UCSD-AML1 (cell line): ENCODE results near the gene CD22.
"Not testable (repeated sequence)": the region's sequence is repeated elsewhere in the genome, so short reads cannot be mapped to it uniquely, and the experiment has no call there.

Experiments used
- DNase-seq: peaks from one replicate; lab custom pipeline; 2025; ENCODE audit not compliant: unreplicated experiment; lab: John Stamatoyannopoulos, UW

CD22 gene

DNA sequence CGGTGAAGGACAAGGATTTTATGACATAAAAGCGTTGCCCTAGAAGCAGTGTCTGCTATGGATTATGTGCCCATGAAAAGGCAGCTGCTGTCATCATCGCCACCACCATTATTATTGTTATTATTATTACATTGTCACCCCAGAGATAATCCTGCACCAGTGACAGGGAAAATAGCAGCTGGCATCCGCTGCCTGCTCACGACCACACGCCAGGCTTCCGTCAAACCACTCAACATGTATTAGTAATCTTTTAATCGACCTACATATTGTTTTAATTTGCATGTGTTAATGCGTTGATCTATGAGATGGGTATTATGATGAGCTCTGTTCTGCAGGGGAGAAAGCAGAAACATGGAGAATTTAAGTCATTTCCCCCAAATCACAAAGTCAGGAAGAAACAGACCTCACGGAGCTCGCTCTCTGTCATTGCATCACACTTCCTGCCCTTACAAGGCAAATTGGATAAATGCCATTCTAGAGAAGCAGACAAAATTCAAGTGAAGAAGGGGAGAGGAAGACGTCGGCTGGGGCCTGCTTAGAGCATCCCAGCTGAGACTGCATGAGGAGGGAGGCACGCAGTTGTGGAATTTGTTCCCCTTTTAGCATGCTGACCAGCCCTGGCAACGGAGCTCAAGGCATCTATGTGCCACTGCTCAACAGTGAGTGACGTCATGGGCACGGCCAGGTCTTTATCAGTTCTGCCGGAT lies 29.0 kb downstream of the CD22 start, which contains the start of gene FFAR3:
Gene FFAR3, plus strand, starts transcription at position 594 of the 707 bp plus-strand sequence. CDS start 431 bp downstream, outside the sequence.
- peak; percentile 31 for DNase-seq

DNA sequence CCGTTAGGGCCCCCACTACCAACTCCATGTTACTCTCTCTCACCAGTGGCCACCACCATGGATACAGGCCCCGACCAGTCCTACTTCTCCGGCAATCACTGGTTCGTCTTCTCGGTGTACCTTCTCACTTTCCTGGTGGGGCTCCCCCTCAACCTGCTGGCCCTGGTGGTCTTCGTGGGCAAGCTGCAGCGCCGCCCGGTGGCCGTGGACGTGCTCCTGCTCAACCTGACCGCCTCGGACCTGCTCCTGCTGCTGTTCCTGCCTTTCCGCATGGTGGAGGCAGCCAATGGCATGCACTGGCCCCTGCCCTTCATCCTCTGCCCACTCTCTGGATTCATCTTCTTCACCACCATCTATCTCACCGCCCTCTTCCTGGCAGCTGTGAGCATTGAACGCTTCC lies 29.8 kb downstream of the CD22 start:
- DNase-seq: not testable (repeated sequence)

DNA sequence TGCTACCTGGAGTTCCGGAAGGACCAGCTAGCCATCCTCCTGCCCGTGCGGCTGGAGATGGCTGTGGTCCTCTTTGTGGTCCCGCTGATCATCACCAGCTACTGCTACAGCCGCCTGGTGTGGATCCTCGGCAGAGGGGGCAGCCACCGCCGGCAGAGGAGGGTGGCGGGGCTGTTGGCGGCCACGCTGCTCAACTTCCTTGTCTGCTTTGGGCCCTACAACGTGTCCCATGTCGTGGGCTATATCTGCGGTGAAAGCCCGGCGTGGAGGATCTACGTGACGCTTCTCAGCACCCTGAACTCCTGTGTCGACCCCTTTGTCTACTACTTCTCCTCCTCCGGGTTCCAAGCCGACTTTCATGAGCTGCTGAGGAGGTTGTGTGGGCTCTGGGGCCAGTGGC lies 30.4 kb downstream of the CD22 start:
- DNase-seq: not testable (repeated sequence)

DNA sequence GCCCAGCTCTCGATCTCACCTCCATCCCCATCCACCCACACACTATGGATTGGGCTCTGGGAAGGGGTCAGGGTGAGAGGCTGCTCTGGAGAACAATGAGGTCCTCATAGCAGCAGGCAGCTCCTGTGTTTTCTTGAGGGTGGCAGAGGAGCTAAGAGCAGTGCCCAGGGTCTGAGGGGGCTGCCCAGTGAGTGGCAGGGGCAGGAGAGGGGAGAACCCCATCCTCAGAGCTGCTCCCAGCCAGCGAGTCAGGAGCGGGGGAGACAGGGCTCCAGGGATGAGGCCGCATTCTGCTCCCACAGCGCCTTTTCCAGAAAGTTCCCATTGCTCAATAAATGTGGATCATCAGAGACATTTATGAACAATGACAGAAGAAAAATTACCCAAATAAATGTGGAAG lies 31.1 kb downstream of the CD22 start:
- not testable (repeated sequence) for DNase-seq

DNA sequence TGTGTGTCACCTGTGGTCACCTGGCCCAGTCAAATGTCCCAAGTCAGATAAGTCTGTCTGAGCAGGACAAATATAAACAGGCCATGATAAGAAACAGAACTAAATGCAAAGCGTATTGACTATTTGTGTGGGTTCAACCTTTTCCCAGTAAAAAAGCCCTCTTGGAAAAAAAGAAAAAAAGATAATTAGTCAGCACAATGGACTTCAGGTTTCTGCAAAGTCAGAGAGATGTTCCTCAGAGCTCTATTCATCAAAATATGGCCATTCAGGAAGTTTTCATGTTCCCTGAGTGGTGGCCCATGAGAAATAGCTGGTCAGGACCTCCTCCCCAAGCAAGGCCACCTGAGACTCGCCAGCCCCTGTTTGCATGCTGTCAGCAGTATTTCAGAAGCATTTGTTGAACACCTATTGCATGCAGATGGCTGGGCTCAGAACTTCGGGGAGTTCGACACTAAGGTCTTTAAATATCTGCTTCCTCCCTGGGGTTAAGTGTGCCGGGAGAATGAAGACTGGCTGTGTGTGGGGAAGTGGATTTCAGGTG lies 32.0 kb downstream of the CD22 start:
- DNase-seq: no peak

DNA sequence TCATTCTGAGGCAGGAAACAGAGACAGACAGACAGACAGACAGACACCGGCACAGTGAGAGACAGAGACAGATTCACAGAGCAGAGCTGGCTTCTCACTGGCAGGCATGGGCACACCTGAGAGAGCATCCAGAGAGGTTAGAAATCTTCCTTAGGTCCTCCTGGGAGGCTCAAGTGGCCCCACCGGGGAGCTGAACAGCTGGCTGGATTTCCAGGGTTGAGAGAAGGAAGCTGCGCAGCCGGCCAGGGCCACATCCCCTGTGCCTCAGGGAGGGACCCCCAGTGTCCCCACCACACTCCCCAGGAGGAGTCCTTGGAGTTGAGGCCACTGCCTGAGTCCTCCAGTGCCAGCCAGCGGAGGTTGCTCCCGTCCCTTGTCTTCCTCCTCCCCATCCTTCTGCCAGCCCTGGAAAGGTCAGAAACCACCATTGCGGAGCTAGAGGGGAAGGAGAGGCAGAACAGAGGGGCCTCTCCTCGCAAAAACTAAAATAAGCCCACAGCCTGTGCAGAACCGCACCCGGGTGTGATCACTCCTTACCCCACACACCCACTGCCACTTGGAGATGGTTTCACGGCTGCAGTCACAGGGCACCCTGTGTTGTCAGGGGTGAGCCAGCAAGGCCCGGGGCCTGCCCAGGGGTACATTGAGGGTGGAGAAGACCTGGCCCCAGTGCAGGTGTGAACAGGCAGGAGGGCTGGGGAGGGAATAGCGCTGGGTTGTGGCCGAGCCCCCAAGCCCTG lies 33.4 kb downstream of the CD22 start:
- DNase-seq: no peak

DNA sequence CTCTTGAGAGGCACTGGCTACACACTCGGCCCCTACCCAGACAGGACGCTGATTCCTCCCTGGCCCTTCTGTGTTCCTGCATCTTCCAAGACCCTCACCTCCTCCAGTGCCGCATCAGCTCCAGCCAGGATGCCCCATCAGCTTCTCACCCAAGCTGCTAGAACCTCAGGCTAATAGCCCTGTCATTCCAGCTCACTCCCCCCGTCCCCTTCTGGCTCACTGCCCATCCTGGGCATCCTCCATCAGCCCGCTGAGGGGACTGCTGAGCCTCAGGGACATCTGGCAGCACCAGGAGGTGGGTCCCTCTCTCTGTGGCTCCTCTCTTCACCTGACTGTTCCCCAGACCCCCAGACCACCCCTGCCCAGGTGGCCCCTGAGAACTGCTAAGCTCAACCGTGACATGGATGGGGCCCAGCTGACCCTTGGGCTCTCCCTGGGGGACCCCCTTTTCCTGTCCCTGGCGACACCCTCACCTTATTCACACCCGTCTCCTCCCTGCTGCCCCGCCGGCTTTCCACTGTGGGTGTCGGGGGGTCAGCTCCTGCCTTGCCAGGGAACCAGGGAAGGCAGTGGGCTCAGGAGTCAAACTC lies 34.1 kb downstream of the CD22 start:
- DNase-seq: no peak

DNA sequence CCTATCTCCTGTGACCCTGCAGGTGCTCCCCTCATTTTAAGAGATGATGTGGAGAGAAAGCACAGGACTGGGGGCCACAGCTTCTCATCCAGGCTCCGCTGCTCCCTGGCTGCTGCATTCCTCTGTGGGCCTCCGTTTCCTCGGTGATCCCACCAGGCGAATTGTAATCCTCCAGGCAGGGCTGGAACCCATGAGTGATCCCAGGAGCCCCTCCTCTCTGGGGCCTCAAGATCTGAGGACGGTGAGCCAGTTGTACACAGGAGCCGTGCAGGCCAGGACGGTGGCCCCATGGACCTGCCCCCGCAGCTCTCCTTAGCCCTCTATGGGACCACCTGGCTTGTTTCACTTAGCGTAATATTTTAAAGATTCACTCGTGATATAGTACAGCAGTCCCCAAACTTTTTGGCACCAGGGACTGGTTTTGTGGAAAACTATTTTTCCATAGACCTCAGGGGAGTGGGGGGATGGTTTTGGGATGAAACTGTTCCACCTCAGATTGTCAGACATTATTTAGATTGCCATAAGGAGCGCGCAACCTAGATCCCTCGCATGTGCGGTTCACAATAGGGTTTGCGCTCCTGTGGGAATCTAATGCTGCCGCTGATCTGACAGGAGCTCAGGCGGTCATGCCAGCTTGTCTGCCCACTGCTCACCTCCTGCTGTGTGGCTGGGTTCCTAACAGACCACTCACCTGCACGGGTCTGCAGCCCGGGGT lies 34.9 kb downstream of the CD22 start:
- no peak for DNase-seq

DNA sequence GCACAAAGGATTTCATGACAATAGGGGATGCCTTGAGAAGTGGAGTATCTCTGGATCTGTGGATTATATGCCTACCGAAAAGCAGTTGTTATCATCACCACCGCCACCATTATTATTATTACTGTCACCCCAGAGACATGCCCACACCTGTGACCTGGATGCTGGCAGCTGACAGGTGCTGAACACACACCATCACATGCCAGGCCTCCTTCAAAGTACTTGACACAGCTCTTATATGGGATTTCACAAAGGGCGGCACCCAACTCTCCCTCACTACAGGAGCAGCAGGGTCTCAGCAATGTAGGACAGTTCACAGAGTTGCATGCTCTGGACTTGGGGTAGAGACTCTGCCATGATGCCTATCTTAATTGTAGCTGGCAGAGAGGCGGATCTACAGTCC lies 36.3 kb downstream of the CD22 start:
- no peak for DNase-seq

DNA sequence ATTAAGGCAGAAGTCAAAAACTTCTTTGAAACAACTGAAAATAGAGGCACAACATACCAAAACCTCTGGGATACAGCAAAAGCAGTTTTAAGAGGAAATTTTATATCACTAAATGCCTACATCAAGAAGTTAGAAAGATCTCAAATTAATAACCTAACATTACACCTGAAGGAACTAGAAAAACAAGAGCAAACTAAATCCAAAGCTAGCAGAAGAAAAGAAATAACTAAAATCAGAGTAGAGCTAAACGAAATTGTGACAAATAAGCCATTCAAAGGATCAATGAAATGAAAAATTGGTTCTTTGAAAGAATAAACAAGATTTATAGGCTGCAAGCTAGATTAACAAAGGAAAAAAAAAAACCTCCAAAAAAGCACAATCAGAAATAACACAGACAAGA lies 39.4 kb downstream of the CD22 start:
- no peak for DNase-seq

DNA sequence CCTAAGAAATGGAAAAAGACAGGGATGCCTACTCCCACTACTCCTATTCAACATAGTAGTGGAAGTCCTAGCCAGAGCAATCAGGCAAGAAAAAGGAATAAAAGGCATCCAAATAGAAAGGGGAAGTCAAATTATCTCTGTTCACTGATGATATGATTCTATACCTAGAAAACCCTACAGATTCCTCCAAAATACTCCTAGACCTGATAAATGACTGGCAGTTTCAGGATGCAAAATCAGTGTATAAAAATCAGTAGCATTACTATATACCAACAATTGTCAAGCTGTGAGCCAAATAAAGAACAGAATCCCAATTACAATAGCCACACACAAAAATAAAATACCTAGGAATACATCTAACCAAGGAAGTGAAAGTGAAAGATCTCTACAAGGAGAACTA lies 40.5 kb downstream of the CD22 start:
- DNase-seq: no peak

DNA sequence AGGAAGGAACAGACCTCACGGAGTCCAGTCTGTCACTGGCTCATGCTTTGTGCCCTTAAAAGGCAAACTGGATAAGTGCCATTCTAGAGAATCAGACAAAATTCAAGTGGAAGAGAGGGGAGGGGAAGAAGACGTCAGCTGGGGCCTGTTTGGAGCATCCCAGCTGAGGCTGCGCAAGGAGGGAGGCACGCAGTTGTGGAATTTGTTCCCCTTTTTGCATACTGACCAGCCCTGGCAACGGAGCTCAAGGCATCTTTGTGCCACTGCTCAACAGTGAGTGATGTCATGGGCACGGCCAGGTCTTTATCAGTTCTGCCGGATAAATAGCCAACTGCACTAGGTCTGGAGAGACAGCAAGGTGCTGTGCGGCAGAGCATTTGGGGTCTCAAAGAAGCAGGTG lies 41.7 kb downstream of the CD22 start, which contains the start of gene GPR42:
Gene GPR42, plus strand, starts transcription at position 347 of the 400 bp plus-strand sequence. CDS start 292 bp downstream, outside the sequence.
- DNase-seq: no peak

DNA sequence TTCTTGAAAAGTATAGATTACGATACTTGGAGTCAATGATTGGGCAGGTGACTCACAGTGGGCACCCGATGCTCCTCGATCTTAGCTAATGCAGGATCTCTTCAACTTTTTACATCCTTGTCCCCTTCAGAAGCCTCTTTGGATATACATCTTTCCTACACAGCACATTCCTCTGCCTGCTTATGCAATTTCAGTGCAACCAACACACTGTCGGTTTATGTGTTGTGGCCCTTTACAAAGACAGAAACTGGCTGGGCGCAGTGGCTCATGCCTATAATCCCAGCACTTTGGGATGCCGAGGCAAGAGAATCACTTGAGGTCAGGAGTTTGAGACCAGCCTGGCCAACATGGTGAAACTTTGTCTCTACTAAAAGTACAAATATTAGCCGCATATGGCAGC lies 44.5 kb downstream of the CD22 start:
- no peak for DNase-seq

DNA sequence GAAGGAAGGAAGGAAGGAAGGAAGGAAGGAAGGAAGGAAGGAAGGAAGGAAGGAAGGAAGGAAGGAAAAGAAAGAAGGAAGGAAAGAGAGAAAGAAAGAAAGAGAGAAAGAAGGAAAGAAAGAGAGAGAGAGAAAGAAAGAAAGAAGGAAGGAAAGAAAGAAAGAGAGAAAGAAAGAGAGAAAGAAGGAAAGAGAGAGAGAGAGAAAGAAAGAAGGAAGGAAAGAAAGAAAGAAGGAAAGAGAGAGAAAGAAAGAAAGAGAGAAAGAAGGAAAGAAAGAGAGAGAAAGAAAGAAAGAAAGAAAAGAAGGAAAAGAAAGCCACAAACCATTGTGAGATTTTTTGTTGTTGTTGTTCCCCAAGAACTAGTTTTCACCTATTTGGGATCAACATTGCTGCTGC lies 45.0 kb downstream of the CD22 start:
- DNase-seq: not testable (repeated sequence)

DNA sequence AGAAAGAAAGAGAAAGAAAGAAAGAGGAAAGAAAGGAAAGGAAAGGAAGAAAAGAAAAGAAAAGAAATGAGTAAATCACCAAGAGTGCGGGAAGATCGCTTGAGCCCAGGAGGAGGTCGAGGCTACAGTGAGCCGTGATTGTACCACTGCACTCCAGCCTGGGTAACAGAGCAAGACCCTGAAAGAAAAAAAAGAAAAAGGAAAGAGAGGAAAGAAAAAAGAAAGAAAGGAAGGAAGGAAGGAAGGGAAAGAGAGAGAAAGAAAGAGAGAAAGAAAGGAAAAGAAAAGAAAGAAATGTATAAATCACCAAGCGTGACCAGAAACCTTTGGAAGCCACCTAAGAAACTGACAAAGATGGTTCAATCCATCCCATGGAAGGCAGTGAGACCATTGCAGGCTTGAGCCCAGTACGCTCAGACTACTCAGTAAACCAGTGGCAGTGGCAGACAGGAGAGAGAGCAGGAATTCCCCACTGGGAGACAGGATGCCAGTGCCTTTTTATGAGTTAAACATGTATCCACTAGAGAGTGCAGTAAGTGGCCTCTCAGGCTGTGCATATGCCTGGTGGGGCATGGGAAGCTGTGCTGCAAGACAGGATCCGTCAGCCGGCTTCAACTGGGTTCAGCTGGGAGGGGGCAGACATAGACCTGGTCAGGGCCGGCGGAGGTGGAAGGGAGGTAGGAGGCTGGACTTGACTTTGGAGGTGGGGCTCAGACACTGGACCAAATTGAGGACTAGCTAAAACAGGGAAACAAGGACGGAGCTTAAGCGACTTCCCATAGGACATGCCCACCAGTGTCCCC lies 46.7 kb downstream of the CD22 start:
- no peak for DNase-seq

DNA sequence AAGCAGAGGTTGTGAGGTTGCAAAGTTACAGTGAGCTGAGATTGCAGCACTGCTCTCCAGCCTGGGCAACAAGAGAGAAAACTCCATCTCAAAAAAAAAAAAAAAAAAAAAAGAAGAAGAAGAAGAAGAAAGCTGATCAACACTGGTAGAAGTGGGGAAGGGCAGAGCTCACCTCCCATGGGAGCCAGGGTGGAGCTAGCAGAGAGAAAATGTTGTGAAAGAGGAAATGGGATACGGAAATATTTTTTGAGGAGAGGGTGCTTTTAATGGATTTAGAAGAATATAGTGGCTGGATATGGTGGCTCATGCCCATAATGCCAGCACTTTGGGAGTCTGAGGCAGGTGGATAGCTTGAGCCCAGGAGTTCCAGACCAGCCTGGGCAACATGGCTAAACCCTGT lies 48.7 kb downstream of the CD22 start:
- DNase-seq: no peak

DNA sequence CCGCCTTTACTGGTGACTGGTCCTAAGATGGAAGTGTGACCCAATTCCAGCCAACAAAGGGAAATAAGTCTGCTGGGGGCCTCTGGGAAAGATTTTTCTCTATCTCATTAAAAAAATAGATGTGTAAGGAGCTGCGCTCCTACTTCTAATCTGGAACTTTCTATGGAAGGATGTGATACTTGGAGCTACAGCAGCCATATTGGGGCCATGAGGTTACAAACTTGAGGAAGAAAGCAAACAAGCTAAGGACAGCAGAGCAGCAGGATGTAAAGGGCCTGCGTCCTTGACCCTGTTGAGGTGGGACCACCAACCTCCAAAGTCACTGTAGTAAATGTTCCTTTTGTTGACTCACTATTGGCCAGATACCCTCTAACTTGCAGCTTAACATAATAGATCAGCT lies 49.4 kb downstream of the CD22 start:
- no peak for DNase-seq

DNA sequence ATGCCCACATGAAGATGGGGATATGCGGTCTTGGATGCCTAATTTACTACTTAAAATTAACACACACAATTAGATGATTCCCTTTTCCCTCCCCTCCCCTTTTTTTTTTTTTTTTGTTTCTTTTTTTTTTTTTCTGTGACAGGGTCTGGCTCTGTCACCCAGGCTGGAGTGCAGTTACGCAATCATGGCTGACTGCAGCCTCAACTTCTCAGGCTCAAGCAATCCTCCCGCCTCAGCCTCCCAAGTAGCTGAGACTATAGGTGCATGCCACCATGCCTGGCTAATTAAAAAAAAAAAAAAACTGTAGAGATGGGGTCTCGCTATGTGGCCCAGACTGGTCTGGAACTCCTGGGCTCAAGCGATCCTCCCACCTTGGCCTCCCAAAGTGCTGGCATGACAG lies 50.6 kb downstream of the CD22 start:
- DNase-seq: not testable (repeated sequence)

DNA sequence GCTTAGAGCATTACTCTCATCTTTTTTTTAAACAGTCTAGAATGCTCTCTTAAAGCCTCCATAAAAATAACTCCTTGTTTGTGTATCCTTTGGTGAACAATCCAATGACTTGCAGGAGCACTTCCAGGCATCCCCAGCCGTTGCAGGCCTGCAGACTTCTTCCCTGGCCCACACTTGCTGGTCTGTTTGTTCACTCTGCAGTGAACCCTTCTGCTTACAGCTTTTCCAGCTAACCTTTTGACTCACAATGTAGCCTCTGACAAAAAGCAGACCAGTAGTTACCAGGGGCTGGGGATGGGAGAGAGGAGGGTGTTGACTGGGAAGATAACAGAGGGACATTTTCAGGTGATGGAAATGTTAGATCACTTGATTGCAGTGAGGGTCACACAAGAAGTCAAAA lies 51.0 kb downstream of the CD22 start:
- no peak for DNase-seq

DNA sequence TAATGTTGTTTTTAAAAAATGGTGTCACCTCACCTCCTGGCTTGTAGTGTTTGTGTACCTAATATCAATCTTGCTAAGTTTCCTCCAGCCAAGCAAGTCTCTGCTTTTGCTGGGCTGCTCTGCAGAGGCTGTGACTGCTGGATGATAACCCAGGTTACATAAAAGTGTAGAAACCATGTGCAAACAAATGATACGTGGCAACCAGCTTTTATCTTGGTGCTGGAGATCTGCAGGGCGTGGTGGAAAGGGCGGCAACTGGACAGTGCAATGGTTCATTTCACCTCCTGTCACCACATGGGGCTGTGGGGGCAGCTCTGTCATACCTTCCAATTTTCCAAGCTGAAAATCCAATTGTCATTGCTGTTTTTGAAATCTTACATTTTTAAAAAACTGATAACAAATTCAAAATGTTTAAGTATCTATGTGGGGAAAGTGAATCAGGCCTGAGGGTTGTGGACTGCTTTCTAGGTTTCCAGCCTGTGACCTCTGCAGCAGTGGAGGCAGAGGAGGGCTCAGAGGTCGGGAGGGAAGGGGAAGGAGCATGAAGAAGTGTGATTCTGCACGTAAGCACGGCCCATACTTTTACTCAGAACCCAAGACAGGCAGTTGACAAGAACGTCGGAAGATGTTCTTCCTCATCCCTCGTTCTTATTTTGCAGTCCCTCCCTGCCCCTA lies 51.6 kb downstream of the CD22 start:
- no peak for DNase-seq
